ENCODE data around the gene TTLL1. TPM values are rescaled to one million over a fixed set of nuclear protein-coding genes. Genes with fewer than 3 reads are reported as not detected.
"Not testable (repeated sequence)": the region's sequence is repeated elsewhere in the genome, so short reads cannot be mapped to it uniquely, and the experiment has no call there.

Gene TTLL1
- total RNA-seq, 1 experiment from 2014 or later, result 4.3 TPM

GRCh38 chr22:43017525-43018460 lies 71.4 kb downstream of the TTLL1 start:
- peaks cover 29 to 31% of the 10 kb centered on the region in 2 experiments for H3K4me1 ChIP-seq (ENCODE audit: control insufficient read depth in 1 of 2, insufficient read depth in 2 of 2, low read length in 2 of 2)
- H3K9me2 ChIP-seq (ENCODE audit: insufficient read depth), result no peaks in the 10 kb centered on the region
- no peaks in the 10 kb centered on the region for H3K36me3 ChIP-seq (ENCODE audit: control insufficient read depth in 1 of 2, insufficient read depth in 2 of 2, low read length in 2 of 2)
- no peak overlapping the region for H3K4me3 ChIP-seq (replicated peaks in 1 of 2; ENCODE audit: low read depth in 1 of 2, low read length in 2 of 2)
- RAD21 ChIA-PET (ENCODE audit: low non-redundant PET in 1 of 2, low total read pairs in 2 of 2, uncharacterized antibody in 2 of 2, unreplicated experiment in 2 of 2), result no interaction called here
- no peak overlapping the region for H3K4me2 ChIP-seq (ENCODE audit: low read length)
- H3K9ac ChIP-seq (ENCODE audit: low read length), result no peak overlapping the region
- POLR2A ChIA-PET, result interaction anchor here (1.3 to 1.6 kb wide), 2 partner anchors 11 to 72 kb away, joined by 3 read pairs; no protein-coding TSS in a partner anchor
- ATAC-seq (no peak), DNase-seq (ENCODE audit: low read depth, low spot score) (no peak)
- CTCF ChIA-PET, result no interaction called here
- intact Hi-C loops (cut with micrococcal nuclease), result no loop called here
- H3K79me2 ChIP-seq (ENCODE audit: insufficient read depth, low read length), result peaks cover 18% of the 10 kb centered on the region
- H3K9me3 ChIP-seq (ENCODE audit: control insufficient read depth in 1 of 2, insufficient read depth in 1 of 2, low read depth in 1 of 2, low read length in 2 of 2), result no peaks in the 10 kb centered on the region
- no peak overlapping the region for H3K27ac ChIP-seq (ENCODE audit: low read depth, low read length)
- no peak for TF ChIP-seq EZH2phosphoT487 (IDR thresholded peaks at IDR 0.05; ENCODE audit: borderline replicate concordance)
- TF ChIP-seq CEBPB (IDR thresholded peaks at IDR 0.05; ENCODE audit: low read depth), result no peak
- TF ChIP-seq POLR2A (IDR thresholded peaks at IDR 0.05; ENCODE audit: borderline replicate concordance, extremely low read depth, insufficient read depth, insufficient read length), result no peak
- no peak for TF ChIP-seq FOSL1 (IDR thresholded peaks at IDR 0.05; ENCODE audit: low read depth)
- TF ChIP-seq SP1 (IDR thresholded peaks at IDR 0.05; ENCODE audit: low read depth), result no peak
- TF ChIP-seq SRF (IDR thresholded peaks at IDR 0.05; ENCODE audit: low read depth), result no peak
- no peak for TF ChIP-seq CTCF (IDR thresholded peaks at IDR 0.05 in 2 of 3, conservative IDR thresholded peaks at IDR 0.05 in 1 of 3; ENCODE audit: borderline replicate concordance in 1 of 3, insufficient read depth in 1 of 3, low read depth in 2 of 3, low read length in 2 of 3)
- TF ChIP-seq ZNF274 (IDR thresholded peaks at IDR 0.05; ENCODE audit: low read depth, low read length), result no peak
- TF ChIP-seq EGR1 (IDR thresholded peaks at IDR 0.05; ENCODE audit: low read depth), result no peak
- TF ChIP-seq JUND (IDR thresholded peaks at IDR 0.05), result no peak
- TF ChIP-seq TCF7L2 (IDR thresholded peaks at IDR 0.05; ENCODE audit: borderline replicate concordance, extremely low read depth, insufficient read depth, insufficient read length), result no peak
- BruUV-seq (replicated peaks), result no TSS peak
- no peaks in the 10 kb centered on the region for H3K27me3 ChIP-seq (ENCODE audit: insufficient read depth, low read length)
- no peak overlapping the region for H2AFZ ChIP-seq (ENCODE audit: low read depth, low read length, poor library complexity, severe bottlenecking)
- H4K20me1 ChIP-seq (ENCODE audit: insufficient read depth), result peaks cover 5% of the 10 kb centered on the region; the same call in 1 of the 2 replicates

GRCh38 chr22:43016150-43016549 lies 73.0 kb downstream of the TTLL1 start:
- H3K4me2 ChIP-seq (ENCODE audit: low read length); RAD21 ChIA-PET (ENCODE audit: low non-redundant PET in 1 of 2, low total read pairs in 2 of 2, uncharacterized antibody in 2 of 2, unreplicated experiment in 2 of 2); ATAC-seq; H3K9me2 ChIP-seq (ENCODE audit: insufficient read depth); H2AFZ ChIP-seq (ENCODE audit: low read depth, low read length, poor library complexity, severe bottlenecking); BruUV-seq (replicated peaks); H3K27me3 ChIP-seq (ENCODE audit: insufficient read depth, low read length); CTCF ChIA-PET; H3K9me3 ChIP-seq (ENCODE audit: control insufficient read depth in 1 of 2, insufficient read depth in 1 of 2, low read depth in 1 of 2, low read length in 2 of 2); DNase-seq (ENCODE audit: low read depth, low spot score); H3K9ac ChIP-seq (ENCODE audit: low read length); H4K20me1 ChIP-seq (ENCODE audit: insufficient read depth); intact Hi-C loops (cut with micrococcal nuclease); H3K36me3 ChIP-seq (ENCODE audit: control insufficient read depth in 1 of 2, insufficient read depth in 2 of 2, low read length in 2 of 2); H3K27ac ChIP-seq (ENCODE audit: low read depth, low read length); H3K4me3 ChIP-seq (replicated peaks in 1 of 2; ENCODE audit: low read depth in 1 of 2, low read length in 2 of 2): not testable (repeated sequence)
- H3K79me2 ChIP-seq (ENCODE audit: insufficient read depth, low read length), result peaks cover 31% of the 10 kb centered on the region
- H3K4me1 ChIP-seq (ENCODE audit: control insufficient read depth in 1 of 2, insufficient read depth in 2 of 2, low read length in 2 of 2), result peaks cover 33% of the 10 kb centered on the region in 2 experiments
- POLR2A ChIA-PET, result interaction anchor here (1.6 to 4.1 kb wide), 4 partner anchors 12 to 53 kb away, joined by 3 to 33 read pairs (median 8); no protein-coding TSS in a partner anchor
